Measurements from ENCODE around the gene ICAM4.
A peak's percentile ranks its signal among the peaks of the same experiment; 100 is the strongest.
"Not testable (repeated sequence)": the region's sequence is repeated elsewhere in the genome, so short reads cannot be mapped to it uniquely, and the experiment has no call there.

ICAM4 gene

GRCh38 chr19:10269333-10270179 is 17.2 kb upstream of the ICAM4 start:
- DNase-seq: peak; percentile 97

DNA sequence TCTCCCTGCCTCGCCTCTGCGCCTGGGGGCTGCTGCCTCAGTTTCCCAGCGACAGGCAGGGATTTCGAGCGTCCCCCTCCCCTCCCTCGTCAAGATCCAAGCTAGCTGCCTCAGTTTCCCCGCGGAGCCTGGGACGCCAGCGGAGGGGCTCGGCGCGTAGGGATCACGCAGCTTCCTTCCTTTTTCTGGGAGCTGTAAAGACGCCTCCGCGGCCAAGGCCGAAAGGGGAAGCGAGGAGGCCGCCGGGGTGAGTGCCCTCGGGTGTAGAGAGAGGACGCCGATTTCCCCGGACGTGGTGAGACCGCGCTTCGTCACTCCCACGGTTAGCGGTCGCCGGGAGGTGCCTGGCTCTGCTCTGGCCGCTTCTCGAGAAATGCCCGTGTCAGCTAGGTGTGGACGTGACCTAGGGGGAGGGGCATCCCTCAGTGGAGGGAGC is 16.6 kb upstream of the ICAM4 start:
- peak; percentile 87 for DNase-seq

- DNase-seq: peak; percentile 89
These were observed 15.9 kb upstream of the ICAM4 start, which contains the start of gene ICAM1 for GRCh38 chr19:10270616-10271394. TSS of gene ICAM1 (plus strand) at chr19:10271120. CDS start at chr19:10271160, 40 bp downstream.

GRCh38 chr19:10271543-10272086 is 15.1 kb upstream of the ICAM4 start:
- peak; percentile 77 for DNase-seq

- DNase-seq: no peak
These were observed 12.2 kb upstream of the ICAM4 start for GRCh38 chr19:10274589-10274988.

DNA sequence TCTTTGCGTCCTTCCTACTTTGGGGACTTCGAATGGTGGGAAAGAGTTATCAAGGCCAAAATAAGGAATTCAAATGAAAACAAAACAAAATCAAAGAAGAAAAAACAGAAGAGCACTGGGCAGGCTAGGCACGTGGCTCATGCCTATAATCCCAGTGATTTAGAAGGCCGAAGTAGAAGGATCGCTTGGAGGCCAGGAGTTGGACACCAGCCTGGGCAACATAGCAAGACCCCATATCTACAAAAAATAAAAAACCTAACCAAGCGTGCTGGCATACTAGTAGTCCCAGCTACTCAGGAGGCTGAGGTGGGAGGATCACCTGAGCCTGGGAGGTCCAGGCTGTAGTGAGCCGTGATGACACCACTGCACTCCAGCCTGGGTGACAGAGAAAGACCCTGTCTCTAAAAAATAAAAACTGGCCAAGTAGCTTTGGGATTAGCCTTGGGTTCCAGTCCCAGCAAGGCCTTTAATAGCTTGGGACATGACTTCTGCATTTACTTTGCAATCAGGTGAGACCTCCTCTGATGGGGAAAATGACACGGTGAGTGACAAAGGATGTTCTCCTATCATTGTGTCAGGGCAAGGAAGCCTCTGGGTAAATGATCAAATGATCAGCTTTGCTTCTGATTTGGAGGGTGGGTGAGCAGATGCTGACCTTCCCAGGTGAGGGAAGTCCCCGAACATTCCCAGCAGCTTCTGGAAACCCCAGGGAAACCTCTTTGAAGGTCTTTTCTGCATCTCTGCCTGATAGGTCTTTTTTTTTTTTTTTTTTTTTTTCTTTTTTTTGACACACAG is 8.8 kb upstream of the ICAM4 start:
- no peak for DNase-seq

DNA sequence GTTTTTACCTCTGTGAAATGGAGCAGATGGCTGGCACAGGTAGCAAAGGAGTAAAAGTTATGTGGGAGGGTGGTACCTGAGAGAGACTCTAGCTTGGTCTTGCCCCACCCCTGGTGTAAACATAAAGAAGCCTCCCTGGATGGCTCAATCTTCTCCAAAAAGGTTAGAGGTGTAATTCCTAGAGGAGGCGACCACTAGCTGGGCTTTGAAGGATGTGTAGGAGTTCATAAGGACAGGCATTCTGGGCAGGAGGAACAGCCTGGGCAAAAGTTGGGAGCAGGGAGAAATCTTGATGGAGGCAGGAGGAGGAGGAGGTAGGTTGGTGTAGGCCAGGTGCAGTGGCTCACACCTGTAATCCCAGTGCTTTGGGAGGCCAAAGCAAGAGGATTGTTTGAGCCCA is 7.8 kb upstream of the ICAM4 start:
- no peak for DNase-seq

- no peak for DNase-seq
These were observed 6.9 kb upstream of the ICAM4 start for GRCh38 chr19:10279737-10280442.

DNA sequence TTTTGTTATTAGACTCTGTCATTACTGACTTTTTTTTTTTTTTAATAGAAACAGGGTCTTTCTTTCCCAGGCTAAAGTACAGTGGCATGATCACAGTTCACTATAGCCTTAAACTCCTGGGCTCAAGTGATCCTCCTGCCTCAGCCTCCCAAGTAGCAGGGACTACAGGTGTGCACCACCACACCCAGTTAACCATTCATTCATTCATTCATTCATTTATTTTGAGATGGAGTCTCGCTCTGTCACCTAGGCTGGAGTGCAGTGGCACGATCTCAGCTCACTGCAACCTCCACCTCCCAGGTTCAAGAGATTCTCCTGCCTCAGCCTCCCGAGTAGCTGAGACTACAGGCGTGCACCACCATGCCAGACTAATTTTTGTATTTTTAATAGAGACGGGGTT is 4.7 kb upstream of the ICAM4 start:
- DNase-seq: not testable (repeated sequence)

GRCh38 chr19:10283301-10284064 is 3.3 kb upstream of the ICAM4 start:
- DNase-seq: no peak

- DNase-seq: no peak
These were observed 2.4 kb upstream of the ICAM4 start for GRCh38 chr19:10284065-10284959.

- DNase-seq: no peak
These were observed 1.8 kb upstream of the ICAM4 start for GRCh38 chr19:10284960-10285278.

DNA sequence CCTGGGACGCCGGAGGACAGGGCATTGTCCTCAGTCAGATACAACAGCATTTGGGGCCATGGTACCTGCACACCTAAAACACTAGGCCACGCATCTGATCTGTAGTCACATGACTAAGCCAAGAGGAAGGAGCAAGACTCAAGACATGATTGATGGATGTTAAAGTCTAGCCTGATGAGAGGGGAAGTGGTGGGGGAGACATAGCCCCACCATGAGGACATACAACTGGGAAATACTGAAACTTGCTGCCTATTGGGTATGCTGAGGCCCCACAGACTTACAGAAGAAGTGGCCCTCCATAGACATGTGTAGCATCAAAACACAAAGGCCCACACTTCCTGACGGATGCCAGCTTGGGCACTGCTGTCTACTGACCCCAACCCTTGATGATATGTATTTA is 1.4 kb upstream of the ICAM4 start:
- no peak for DNase-seq

- peak; percentile 76 for DNase-seq
These were observed 2.0 kb downstream of the ICAM4 start for GRCh38 chr19:10288662-10289166.

- peak; percentile 88 for DNase-seq
These were observed 2.5 kb downstream of the ICAM4 start for GRCh38 chr19:10289167-10289835.

DNA sequence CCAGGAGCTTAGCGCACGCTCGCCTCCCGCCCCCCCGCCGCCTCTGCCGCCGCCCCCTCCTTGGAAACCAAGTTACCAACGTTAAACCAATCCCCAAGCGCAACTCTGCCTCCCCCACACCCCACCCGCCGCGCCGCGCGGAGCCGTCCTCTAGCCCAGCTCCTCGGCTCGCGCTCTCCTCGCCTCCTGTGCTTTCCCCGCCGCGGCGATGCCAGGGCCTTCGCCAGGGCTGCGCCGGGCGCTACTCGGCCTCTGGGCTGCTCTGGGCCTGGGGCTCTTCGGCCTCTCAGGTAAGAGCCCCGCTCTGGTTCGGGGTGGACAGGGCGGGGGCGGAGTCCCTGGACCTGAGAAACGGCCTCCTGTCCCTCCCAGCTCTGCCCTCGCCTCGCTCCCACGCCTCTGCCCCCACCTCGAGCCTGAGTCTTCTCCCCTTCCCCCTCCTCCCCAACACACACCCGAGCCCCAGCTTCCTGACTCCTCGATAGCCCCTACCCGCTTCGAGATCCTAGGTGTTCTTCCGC is 3.1 kb downstream of the ICAM4 start, which contains the start of gene ICAM5:
ICAM5 (plus strand) TSS at position 117 of the 521 bp plus-strand sequence; CDS start at position 209, 92 bp downstream.
- no peak for DNase-seq

DNA sequence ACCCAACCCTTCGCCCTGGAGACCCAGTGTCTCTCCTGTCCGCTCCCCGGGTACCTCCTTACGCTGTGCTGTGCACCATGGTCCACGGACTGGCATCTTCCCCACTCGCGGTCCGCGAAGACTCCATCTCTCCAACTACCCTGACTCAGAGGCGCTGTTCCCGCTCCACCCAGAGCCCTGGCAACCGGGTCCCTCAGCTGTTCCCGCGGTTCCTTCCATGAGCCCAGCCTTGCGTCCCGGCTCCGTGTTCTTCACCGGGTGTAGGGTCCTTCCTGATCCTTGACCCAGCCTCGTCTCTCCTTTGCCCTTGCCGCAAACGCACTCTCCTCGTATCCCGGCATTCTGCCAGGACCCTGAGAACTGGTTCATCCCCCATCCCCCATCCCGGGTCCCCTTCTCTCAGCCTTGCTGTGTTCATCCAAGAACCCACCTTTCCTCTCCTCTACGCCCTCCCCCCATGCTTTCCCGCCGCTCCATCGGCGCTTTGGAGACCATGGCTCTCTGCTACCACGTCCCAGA is 3.7 kb downstream of the ICAM4 start:
- peak; percentile 67 for DNase-seq

DNA sequence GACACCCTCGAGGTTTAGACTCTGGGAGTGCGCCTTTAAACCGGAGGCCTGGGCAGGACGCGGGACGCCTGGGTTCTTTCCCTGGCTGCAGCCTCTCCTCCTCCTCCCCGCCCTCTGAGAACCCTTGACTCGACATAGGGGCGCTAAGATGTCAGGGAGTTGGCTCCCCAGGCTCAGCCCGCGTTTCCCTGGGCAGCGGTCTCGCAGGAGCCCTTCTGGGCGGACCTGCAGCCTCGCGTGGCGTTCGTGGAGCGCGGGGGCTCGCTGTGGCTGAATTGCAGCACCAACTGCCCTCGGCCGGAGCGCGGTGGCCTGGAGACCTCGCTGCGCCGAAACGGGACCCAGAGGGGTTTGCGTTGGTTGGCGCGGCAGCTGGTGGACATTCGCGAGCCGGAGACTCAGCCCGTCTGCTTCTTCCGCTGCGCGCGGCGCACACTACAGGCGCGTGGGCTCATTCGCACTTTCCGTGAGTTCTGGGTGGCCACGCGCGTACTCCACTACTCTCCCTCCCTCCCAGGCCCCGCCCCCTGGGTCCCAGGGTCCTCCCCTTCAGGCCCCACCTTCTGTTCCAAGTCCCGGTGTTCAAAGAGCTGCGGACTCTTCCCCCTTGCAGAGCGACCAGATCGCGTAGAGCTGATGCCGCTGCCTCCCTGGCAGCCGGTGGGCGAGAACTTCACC is 4.3 kb downstream of the ICAM4 start:
- DNase-seq: peak; percentile 81
